Non-pigmented ciliary epithelial cell (primary cell): ENCODE measurements around the gene PANK4.

ENCODE experiments used
- DNase-seq: peaks from one replicate; pipeline ENCODE4 v3.0.0-alpha.2; 2010; ENCODE audit warnings: low read depth

PANK4 gene

GRCh38 chr1:2510366-2511155, 15.8 kb downstream of the PANK4 start:
- DNase-seq = no peak

GRCh38 chr1:2509589-2509988, 16.8 kb downstream of the PANK4 start:
- DNase-seq = no peak

- no peak for DNase-seq
These were observed 17.6 kb downstream of the PANK4 start for GRCh38 chr1:2508751-2509150.

GRCh38 chr1:2508180-2508579, 18.2 kb downstream of the PANK4 start:
- DNase-seq = no peak

- no peak for DNase-seq
These were observed 18.6 kb downstream of the PANK4 start for GRCh38 chr1:2507744-2508155.

- no peak for DNase-seq
These were observed 19.4 kb downstream of the PANK4 start for GRCh38 chr1:2506901-2507565.

GRCh38 chr1:2506007-2506860, 20.2 kb downstream of the PANK4 start:
- DNase-seq = no peak

- no peak for DNase-seq
These were observed 20.9 kb downstream of the PANK4 start for GRCh38 chr1:2505461-2505994.

GRCh38 chr1:2504949-2505272, 21.5 kb downstream of the PANK4 start:
- no peak for DNase-seq

- no peak for DNase-seq
These were observed 22.0 kb downstream of the PANK4 start for GRCh38 chr1:2504225-2504948.

GRCh38 chr1:2503554-2504224, 22.7 kb downstream of the PANK4 start:
- DNase-seq = no peak

GRCh38 chr1:2502661-2503553, 23.5 kb downstream of the PANK4 start:
- no peak for DNase-seq

- DNase-seq = no peak
These were observed 24.2 kb downstream of the PANK4 start for GRCh38 chr1:2502210-2502609.

- no peak for DNase-seq
These were observed 24.6 kb downstream of the PANK4 start for GRCh38 chr1:2501820-2502119.

GRCh38 chr1:2501041-2501819, 25.2 kb downstream of the PANK4 start:
- DNase-seq = no peak

GRCh38 chr1:2499986-2500596, 26.3 kb downstream of the PANK4 start:
- no peak for DNase-seq

- no peak for DNase-seq
These were observed 27.1 kb downstream of the PANK4 start for GRCh38 chr1:2499260-2499659.

- DNase-seq = no peak
These were observed 27.7 kb downstream of the PANK4 start for GRCh38 chr1:2498648-2499047.

- no peak for DNase-seq
These were observed 28.5 kb downstream of the PANK4 start for GRCh38 chr1:2497891-2498290.
